H9 (cell line): Measurements from ENCODE around the gene ITSN2. TPM values are rescaled to one million over a fixed set of nuclear protein-coding genes. Genes with fewer than 3 reads are reported as not detected.

Source experiments
- DNase-seq: peaks from one replicate; pipeline ENCODE4 v3.0.0-alpha.2; 2017
- H2AFZ ChIP-seq: one replicate; pipeline ENCODE4 v1.6.1; 2013; ENCODE audit warnings: mild to moderate bottlenecking, low read length, control low read depth, moderate library complexity
- H2AK5ac ChIP-seq: 2 replicates; pipeline ENCODE4 v1.6.1; 2013; ENCODE audit warnings: low read length, control low read depth, mixed read lengths; ENCODE audit not compliant: insufficient read length
- H2BK120ac ChIP-seq: one replicate; pipeline ENCODE4 v1.6.1; 2013; ENCODE audit warnings: low read depth, mild to moderate bottlenecking, low read length, control low read depth, inconsistent platforms; ENCODE audit not compliant: poor library complexity, severe bottlenecking
- H2BK12ac ChIP-seq: 2 replicates; pipeline ENCODE4 v1.6.1; 2013; ENCODE audit warnings: low read length, control low read depth, mixed read lengths, low read depth; ENCODE audit not compliant: insufficient read length
- H2BK15ac ChIP-seq: 2 replicates; pipeline ENCODE4 v1.6.1; 2013; ENCODE audit warnings: low read depth, low read length, control low read depth
- H2BK20ac ChIP-seq: one replicate; pipeline ENCODE4 v1.6.1; 2013; ENCODE audit warnings: low read depth, mild to moderate bottlenecking, low read length, control low read depth, inconsistent platforms; ENCODE audit not compliant: poor library complexity, severe bottlenecking
- H2BK5ac ChIP-seq: 2 replicates; pipeline ENCODE4 v1.6.1; 2013; ENCODE audit warnings: low read length, control low read depth, mixed read lengths; ENCODE audit not compliant: insufficient read length
- H3K14ac ChIP-seq: 2 replicates; pipeline ENCODE4 v1.6.1; 2013; ENCODE audit warnings: low read length, control low read depth; ENCODE audit not compliant: insufficient read depth
- H3K18ac ChIP-seq: 2 replicates; pipeline ENCODE4 v1.6.1; 2013; ENCODE audit warnings: low read depth, mild to moderate bottlenecking, mixed read lengths, low read length, control low read depth; ENCODE audit not compliant: insufficient read length
- H3K23ac ChIP-seq: 2 replicates; pipeline ENCODE4 v1.6.1; 2013; ENCODE audit warnings: low read length, control low read depth, mixed read lengths, low read depth; ENCODE audit not compliant: insufficient read length
- H3K23me2 ChIP-seq: 2 replicates; pipeline ENCODE4 v1.6.1; 2013; ENCODE audit warnings: low read depth, mild to moderate bottlenecking, mixed read lengths, low read length, control low read depth; ENCODE audit not compliant: insufficient read length, poor library complexity, severe bottlenecking
- H3K27ac ChIP-seq: 2 replicates; pipeline ENCODE4 v1.5.1; 2013; ENCODE audit warnings: low read length, control low read depth, mixed read lengths, low read depth; ENCODE audit not compliant: insufficient read length
- H3K27me3 ChIP-seq: 2 replicates; pipeline ENCODE4 v1.6.1; 2013; ENCODE audit warnings: low read length, control low read depth, inconsistent platforms; ENCODE audit not compliant: insufficient read depth
- H3K4ac ChIP-seq: 2 replicates; pipeline ENCODE4 v1.6.1; 2013; ENCODE audit warnings: low read depth, mild to moderate bottlenecking, control low read depth, inconsistent platforms, low read length, moderate library complexity
- H3K4me1 ChIP-seq: 2 replicates; pipeline ENCODE4 v1.6.1; 2013; ENCODE audit warnings: low read length, control low read depth, inconsistent platforms; ENCODE audit not compliant: insufficient read depth
- H3K4me2 ChIP-seq: 2 replicates; pipeline ENCODE4 v1.6.1; 2013; ENCODE audit warnings: low read length, control low read depth, mixed read lengths; ENCODE audit not compliant: insufficient read length, insufficient read depth
- H3K56ac ChIP-seq: 2 replicates; pipeline ENCODE4 v1.6.1; 2013; ENCODE audit warnings: low read depth, mild to moderate bottlenecking, mixed read lengths, low read length, control low read depth; ENCODE audit not compliant: insufficient read length
- H3K79me1 ChIP-seq: 2 replicates; pipeline ENCODE4 v1.6.1; 2013; ENCODE audit warnings: low read depth, mild to moderate bottlenecking, moderate library complexity, low read length, control low read depth, inconsistent platforms; ENCODE audit not compliant: insufficient read depth, poor library complexity, severe bottlenecking
- H3K79me2 ChIP-seq: 2 replicates; pipeline ENCODE4 v1.6.1; 2013; ENCODE audit warnings: low read length, control low read depth, inconsistent platforms; ENCODE audit not compliant: insufficient read depth
- H3K9ac ChIP-seq: 2 replicates; pipeline ENCODE4 v1.6.1; 2013; ENCODE audit warnings: low read length, control low read depth, mixed read lengths; ENCODE audit not compliant: insufficient read length; ENCODE audit errors: extremely low read depth
- H3K9me3 ChIP-seq: one replicate; pipeline ENCODE4 v1.6.1; 2013; ENCODE audit warnings: low read depth, low read length, inconsistent platforms; ENCODE audit not compliant: control insufficient read depth
- H3T11ph ChIP-seq: one replicate; pipeline ENCODE4 v1.6.1; 2013; ENCODE audit warnings: mild to moderate bottlenecking, low read length, control low read depth, inconsistent platforms
- H4K20me1 ChIP-seq: one replicate; pipeline ENCODE4 v1.6.1; 2013; ENCODE audit not compliant: control insufficient read depth, insufficient read length, insufficient read depth
- H4K5ac ChIP-seq: 2 replicates; pipeline ENCODE4 v1.6.1; 2013; ENCODE audit warnings: low read depth, mild to moderate bottlenecking, mixed read lengths, low read length, control low read depth; ENCODE audit not compliant: insufficient read length
- H4K8ac ChIP-seq: replicated peaks from 2 replicates; pipeline ENCODE4 v1.6.1; 2013; ENCODE audit warnings: low read length, control low read depth, mixed read lengths, low read depth; ENCODE audit not compliant: insufficient read length
- H4K91ac ChIP-seq: 2 replicates; pipeline ENCODE4 v1.6.1; 2013; ENCODE audit warnings: low read depth, mild to moderate bottlenecking, moderate library complexity, mixed read lengths, low read length, control low read depth; ENCODE audit not compliant: insufficient read length
- H3K27ac Mint-ChIP-seq, 3 experiments: 2 replicates in 2 of 3; 3 replicates in 1 of 3; pipeline ENCODE4 v1.8.0; 2020 to 2021; ENCODE audit warnings: mixed read lengths in 3 of 3, mild to moderate bottlenecking in 1 of 3, moderate library complexity in 1 of 3
- H3K27me3 Mint-ChIP-seq: 2 replicates; pipeline ENCODE4 v1.8.0; 2021; ENCODE audit warnings: low read depth, mild to moderate bottlenecking, moderate library complexity, mixed read lengths
- H3K36me3 Mint-ChIP-seq, 3 experiments: 2 replicates in 2 of 3; 3 replicates in 1 of 3; pipeline ENCODE4 v1.8.0; 2020 to 2021; ENCODE audit warnings: low read depth in 3 of 3, mixed read lengths in 3 of 3; ENCODE audit not compliant: insufficient read depth in 1 of 3
- H3K4me1 Mint-ChIP-seq, 2 experiments: 2 replicates each; pipeline ENCODE4 v1.8.0; 2020; ENCODE audit warnings: mixed read lengths in 2 of 2
- H3K4me3 Mint-ChIP-seq, 2 experiments: 2 replicates in 1 of 2; 3 replicates in 1 of 2; pipeline ENCODE4 v1.8.0; 2020 to 2021; ENCODE audit warnings: mild to moderate bottlenecking in 2 of 2, mixed read lengths in 2 of 2, moderate library complexity in 1 of 2
- H3K9me3 Mint-ChIP-seq, 2 experiments: 2 replicates in 1 of 2; 3 replicates in 1 of 2; pipeline ENCODE4 v1.8.0; 2020; ENCODE audit warnings: mild to moderate bottlenecking in 2 of 2, mixed read lengths in 2 of 2, moderate library complexity in 1 of 2
- whole genome bisulfite sequencing: extraction: QIAGEN DNeasy Blood & Tissue Kit; methylation state at CpG from one replicate; pipeline ENCODE4 v1.1.7; 2013; ENCODE audit warnings: missing lambda C conversion rate, low lambda C conversion rate, mixed read lengths; ENCODE audit not compliant: insufficient read length; ENCODE audit errors: extremely low coverage; 5-methylcytosine and 5-hydroxymethylcytosine counted together
- total RNA-seq: library from RNA; stranded (reverse); gene quantifications from 2 replicates; pipeline ENCODE4 v1.2.1, GENCODE V29; 2021
- TF ChIP-seq, protein P1 (sequence below): fragments of 200-600 bp; sonication (generic); conservative IDR thresholded peaks from 3 replicates; pipeline ENCODE4 v1.8.0; 2021; ENCODE audit warnings: antibody characterized with exemption, mild to moderate bottlenecking

ITSN2 gene
- total RNA-seq, 1 experiment from 2014 or later: 17.0 TPM

DNA sequence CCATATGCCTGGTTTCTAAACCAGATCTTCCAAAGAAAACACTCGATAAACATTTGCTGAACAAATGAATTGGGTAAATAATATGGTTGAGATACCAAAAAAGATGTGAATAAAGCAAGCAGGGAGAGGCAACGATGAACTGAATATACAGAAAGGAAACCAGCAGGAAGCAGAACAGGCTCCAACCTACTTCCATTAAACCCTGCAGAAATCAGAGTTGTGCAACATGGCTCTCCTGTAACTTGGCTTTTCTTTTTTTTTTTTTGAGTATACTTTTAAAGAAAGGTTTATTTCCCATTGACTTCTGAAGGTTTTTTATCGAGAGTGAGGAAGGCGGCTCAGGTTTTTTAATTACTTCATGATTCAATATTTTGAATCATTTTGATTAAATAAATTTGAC lies 23.5 kb downstream of the ITSN2 start:
- H3K4me1 ChIP-seq: no peaks in the 10 kb centered on the region; the same call in 1 of the 2 replicates
- H3K27me3 ChIP-seq: no peaks in the 10 kb centered on the region
- H4K91ac ChIP-seq: no peak overlapping the region
- no peak overlapping the region for H4K5ac ChIP-seq
- H3T11ph ChIP-seq: no peak overlapping the region
- no peak overlapping the region for H2BK12ac ChIP-seq
- H3K14ac ChIP-seq: no peak overlapping the region
- no peak overlapping the region for H3K4me2 ChIP-seq
- no peak overlapping the region for H2AFZ ChIP-seq
- no peak overlapping the region for H2AK5ac ChIP-seq
- no peak overlapping the region for H3K18ac ChIP-seq
- no peak overlapping the region for H2BK120ac ChIP-seq
- TF ChIP-seq, protein P1, sequence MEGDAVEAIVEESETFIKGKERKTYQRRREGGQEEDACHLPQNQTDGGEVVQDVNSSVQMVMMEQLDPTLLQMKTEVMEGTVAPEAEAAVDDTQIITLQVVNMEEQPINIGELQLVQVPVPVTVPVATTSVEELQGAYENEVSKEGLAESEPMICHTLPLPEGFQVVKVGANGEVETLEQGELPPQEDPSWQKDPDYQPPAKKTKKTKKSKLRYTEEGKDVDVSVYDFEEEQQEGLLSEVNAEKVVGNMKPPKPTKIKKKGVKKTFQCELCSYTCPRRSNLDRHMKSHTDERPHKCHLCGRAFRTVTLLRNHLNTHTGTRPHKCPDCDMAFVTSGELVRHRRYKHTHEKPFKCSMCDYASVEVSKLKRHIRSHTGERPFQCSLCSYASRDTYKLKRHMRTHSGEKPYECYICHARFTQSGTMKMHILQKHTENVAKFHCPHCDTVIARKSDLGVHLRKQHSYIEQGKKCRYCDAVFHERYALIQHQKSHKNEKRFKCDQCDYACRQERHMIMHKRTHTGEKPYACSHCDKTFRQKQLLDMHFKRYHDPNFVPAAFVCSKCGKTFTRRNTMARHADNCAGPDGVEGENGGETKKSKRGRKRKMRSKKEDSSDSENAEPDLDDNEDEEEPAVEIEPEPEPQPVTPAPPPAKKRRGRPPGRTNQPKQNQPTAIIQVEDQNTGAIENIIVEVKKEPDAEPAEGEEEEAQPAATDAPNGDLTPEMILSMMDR: no peak
- Mint-ChIP-seq H3K36me3 (peaks cover 0 to 4% (median 0%) of the 10 kb centered on the region in 3 experiments; a peak in 1 of 7 replicates), H3K4me1 (peaks cover 19 to 23% of the 10 kb centered on the region in 2 experiments), H3K9me3 (no peaks in the 10 kb centered on the region), H3K27me3 (no peaks in the 10 kb centered on the region), H3K4me3 (no peak overlapping the region), H3K27ac (no peak overlapping the region)
- no peak overlapping the region for H3K4ac ChIP-seq
- H3K23me2 ChIP-seq: no peaks in the 10 kb centered on the region
- H4K20me1 ChIP-seq: no peaks in the 10 kb centered on the region
- H2BK15ac ChIP-seq: no peak overlapping the region
- DNase-seq: no peak
- no peak overlapping the region for H3K23ac ChIP-seq
- no peak overlapping the region for H4K8ac ChIP-seq
- no peak overlapping the region for H2BK5ac ChIP-seq
- H3K79me2 ChIP-seq: no peaks in the 10 kb centered on the region
- WGBS: no CpG with 5 or more reads among the region's 4 CpGs
- peaks cover 2% of the 10 kb centered on the region for H3K79me1 ChIP-seq
- H3K27ac ChIP-seq: no peak overlapping the region
- H2BK20ac ChIP-seq: no peak overlapping the region
- H3K9me3 ChIP-seq: no peaks in the 10 kb centered on the region
- no peak overlapping the region for H3K9ac ChIP-seq
- no peak overlapping the region for H3K56ac ChIP-seq
